SKM-1 (cell line): ENCODE data around the gene GDPD5.

Experiments
- DNase-seq: peaks from one replicate; lab custom pipeline; 2025; ENCODE audit not compliant: unreplicated experiment; lab: John Stamatoyannopoulos, UW

The GDPD5 gene

DNA sequence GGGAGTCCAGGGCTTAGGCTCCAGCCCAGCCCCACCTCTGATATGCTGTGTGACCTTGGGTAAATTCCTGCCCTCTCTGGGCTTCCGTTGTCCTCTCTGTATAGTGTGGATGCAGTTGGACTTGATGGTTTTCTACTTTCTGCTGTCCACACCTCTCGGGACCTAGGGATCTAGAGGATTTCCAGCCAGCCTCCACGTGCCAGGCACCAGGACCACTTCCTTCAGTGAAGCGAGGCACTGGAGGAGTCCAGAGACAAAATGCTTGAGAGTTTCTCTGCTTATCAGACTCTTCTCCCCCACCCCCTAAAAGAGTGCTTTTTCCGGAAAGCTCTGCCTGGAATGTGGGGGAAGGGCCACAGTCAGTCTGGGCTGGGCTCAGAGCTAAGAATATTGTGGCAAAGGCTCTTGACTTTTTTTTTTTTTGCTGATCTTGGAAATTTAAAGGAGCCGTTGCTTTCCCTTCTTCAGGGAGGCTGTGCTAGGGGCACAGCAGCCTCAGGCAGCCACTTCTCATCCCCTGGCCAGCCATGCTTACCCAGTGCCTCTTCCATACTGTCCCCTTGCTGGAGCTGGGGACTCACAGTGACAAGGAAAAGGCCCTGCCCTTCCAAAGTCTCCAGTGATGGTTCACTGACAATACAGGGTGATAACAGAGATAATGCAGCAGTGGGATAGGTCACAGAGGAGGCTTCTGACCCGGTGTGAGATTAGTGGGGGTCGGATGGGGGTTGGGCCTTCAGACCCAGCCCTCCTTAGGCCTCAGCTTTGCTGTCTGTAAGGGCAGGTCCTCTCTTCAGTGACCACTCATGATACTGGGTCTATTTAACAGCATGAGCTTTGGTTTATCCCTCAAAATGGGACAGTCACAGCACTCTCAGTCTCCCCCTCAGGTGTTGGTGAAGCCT lies 33.5 kb upstream of the GDPD5 start:
- no peak for DNase-seq

DNA sequence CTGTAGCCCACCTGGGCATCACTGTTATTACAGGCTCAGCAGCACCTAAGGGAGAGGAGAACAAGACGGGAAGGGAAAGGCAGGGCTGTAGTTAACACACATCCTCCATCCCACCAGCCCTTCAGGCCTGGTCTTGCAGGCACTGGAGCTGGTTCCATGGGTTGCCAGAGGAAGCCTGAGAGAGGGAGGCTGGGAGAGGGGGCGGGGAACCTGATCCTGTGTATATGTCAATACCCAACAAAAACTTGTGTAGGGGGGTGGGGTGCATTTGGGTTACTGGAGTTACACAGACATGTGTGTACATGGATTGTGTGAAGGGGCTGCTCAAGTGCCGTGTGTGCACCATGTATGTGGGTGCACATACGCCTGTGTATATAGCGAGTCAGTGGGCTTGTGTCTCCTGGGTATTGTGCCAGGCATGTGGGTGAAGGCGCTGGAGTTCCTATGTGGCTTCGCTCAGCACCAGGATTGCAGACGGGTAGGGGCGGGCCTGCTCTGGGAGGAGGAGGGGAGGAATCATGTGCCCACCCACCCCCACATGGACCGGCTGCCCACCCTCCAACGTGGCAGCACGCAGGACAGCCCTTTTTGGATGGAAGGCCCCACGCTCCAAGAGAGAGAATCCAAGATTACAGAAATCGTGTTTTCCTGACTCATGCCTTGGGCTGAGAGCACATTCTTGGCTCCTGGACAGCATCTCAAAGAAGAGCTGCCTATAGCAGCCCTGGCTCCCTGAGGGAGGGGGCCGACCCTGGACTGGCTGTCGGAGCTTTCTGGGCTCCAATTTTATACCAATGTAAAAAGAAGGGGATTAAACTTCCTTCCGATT lies 32.1 kb upstream of the GDPD5 start:
- DNase-seq = no peak

- DNase-seq = no peak
Measured at GRCh38 chr11:75556275-75556674, 30.5 kb upstream of the GDPD5 start.

GRCh38 chr11:75555079-75555811 lies 29.5 kb upstream of the GDPD5 start:
- DNase-seq = no peak

GRCh38 chr11:75554258-75555022 lies 28.7 kb upstream of the GDPD5 start:
- no peak for DNase-seq

GRCh38 chr11:75553889-75554257 lies 28.1 kb upstream of the GDPD5 start:
- DNase-seq = no peak

- DNase-seq = no peak
Measured at GRCh38 chr11:75553182-75553581, 27.4 kb upstream of the GDPD5 start.

DNA sequence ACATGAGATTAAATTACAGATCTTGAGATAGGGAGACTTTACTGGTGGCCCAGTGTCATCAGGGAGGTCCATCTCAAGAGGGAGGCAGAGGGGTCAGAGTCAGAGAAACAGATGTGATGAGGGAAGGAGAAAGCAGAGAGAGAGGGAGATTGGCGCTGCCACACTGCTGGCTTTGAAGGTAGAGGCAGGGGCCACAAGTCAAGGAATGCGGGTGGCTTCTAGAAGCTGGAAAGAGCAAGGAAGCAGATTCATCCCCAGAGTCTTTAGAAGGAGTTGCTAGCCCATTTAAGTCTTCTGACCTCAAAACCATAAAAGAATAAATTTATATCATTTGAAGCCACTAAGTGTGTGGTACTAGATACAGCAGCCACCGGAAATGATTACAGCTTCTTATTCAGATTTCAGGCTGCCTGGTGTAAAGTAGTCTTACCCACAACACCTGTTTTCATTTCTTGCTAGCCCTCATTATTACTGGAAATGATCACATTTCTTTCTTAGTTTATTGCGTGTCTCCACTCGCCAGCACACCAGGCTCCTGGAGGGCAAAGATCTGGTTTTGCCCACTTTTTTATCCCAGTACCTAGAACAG lies 23.7 kb upstream of the GDPD5 start:
- no peak for DNase-seq

DNA sequence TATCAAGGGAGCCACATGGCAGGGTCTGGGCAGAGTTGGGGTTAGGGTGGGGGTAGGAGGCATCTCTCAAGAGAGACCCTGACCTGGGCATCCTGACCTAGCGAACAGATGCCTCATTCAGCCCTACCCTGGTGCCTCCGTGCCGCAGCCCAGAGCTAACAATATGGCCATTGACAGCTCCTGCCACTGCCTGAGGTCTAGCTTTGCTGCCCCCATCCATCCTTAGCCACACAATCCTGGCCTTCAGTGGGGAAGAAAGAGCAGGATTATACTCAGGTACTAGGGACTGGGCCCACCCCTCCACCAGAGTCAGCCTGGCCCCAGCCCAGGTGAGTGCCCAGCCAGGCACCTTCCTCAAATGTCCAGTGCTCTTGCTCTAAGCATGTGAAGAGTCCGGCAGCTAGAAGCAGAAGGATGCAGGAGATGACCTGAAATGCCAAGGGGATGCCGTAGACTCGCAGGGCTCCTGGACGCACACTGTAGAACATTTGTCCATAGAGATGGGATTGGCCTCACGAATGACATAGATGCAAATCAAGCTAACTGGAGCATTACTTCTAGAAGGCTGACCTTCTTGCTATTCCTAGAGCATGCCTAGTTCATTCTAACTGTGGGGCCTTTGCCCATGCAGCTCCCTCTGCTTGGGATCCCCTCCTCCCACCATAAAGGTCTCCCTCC lies 23.0 kb upstream of the GDPD5 start:
- no peak for DNase-seq

- no peak for DNase-seq
Measured at GRCh38 chr11:75547617-75548058, 21.9 kb upstream of the GDPD5 start.

- DNase-seq = no peak
Measured at GRCh38 chr11:75547177-75547576, 21.4 kb upstream of the GDPD5 start.

DNA sequence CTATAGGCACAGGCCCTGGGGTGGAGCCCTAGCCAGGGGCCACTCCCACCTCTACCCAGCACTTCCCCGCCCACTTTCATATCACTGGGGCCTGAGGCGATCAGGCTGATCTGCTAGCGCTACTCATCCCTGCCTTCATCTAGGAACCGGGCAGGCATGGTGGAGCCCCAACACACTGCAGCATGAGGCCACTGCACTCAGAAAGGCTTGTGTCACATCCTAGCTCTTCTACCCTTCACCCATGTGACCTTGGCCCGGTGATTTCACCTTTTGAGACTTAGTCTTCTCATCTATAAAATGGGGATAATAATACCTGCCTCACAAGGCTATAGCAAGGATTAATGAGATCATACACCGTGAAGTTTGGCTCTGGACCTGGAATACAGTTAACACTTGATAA lies 18.1 kb upstream of the GDPD5 start:
- DNase-seq = no peak

DNA sequence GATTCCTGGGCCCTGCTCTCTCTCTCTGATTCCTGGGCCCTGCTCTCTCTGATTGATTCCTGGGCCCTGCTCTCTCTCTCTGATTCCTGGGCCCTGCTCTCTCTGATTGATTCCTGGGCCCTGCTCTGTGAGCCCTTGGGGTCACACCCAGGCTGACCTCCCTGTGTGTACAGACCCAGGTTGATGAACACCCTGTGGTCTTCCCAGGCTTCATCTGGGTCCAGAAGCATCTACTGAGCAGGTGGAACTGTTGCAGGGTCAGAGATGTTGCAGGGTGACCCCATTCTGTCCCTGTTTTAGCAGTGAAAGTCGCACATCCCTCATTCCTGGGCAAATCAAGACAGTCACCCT lies 16.3 kb upstream of the GDPD5 start:
- DNase-seq = no peak

DNA sequence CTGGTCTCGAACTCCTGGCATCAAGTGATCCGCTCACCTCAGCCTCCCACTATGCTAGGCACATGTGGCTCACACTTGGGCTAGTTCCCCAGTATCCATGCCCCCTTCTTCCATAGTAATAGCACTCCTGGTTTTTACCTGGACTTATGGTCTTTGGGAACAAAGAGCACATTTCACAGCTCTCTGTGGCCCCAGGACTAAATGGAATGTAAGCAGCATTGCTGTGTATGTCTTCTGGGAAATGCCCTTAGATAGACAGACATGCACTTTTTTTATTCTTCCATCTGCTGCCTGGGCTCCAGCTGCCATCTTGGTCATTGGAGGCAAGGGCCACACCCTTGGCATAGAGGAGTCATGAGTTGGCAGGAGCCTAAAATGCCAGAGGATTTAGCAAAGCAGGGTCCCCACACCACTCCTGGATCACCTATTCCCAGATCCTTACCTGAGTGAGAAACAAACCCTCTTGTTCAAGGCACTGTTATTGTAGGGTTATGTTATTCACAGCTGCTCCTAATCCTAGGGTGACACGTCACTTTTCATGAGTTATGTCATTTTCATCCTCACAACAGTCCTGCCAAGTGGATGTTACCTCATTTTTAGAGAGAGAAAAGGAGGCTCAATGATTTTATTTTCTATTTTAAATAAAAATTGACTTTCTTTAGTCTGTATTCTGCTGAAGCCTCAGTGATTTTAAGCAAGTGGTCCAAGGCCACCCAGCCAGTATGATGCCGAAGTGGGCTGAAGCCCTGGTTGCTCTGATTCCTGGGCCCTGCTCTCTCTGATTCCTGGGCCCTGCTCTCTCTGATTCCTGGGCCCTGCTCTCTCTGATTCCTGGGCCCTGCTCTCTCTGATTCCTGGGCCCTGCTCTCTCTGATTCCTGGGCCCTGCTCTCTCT lies 15.7 kb upstream of the GDPD5 start:
- no peak for DNase-seq

DNA sequence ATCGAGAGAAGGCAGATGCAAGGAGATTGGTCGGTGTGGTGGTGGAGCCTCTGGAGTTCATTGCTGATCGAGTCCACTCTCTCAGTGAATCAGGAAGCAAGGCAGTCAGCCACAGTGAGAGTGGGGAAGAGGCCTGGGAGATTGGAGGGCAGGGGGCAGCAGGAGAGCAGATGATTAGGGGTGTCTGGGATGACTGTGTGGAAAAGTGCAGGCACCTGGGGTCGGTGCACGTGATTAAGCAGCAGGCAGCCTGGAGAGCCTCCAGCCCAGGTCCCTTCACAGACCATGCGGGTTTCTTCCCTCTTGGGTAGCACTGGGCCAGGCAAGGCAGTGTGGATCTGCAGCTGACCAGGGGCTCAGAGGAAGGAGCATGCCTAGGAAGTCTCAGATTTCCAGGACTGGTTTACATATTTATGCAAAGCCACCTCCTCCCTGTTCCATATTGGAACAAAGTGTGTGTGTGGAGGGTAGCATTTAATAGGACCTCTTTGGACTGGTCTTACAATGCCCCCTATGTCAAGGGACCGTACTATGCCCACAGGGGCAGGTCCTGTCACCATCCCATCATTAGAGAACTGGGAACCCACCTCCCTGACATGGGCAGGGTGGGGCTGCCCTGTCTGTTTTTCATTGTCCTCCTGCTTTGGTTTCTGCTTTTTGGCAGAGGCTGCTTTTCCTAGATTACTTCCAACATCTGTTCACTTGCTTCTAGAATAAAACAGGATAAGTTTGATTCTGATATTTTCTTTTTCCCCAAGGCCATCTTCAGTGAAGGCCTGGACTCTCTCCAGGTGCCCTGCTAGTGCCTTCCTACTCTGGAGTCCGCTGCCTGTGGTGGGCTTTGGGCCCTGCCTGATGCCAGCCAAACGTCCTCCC lies 14.0 kb upstream of the GDPD5 start:
- no peak for DNase-seq

DNA sequence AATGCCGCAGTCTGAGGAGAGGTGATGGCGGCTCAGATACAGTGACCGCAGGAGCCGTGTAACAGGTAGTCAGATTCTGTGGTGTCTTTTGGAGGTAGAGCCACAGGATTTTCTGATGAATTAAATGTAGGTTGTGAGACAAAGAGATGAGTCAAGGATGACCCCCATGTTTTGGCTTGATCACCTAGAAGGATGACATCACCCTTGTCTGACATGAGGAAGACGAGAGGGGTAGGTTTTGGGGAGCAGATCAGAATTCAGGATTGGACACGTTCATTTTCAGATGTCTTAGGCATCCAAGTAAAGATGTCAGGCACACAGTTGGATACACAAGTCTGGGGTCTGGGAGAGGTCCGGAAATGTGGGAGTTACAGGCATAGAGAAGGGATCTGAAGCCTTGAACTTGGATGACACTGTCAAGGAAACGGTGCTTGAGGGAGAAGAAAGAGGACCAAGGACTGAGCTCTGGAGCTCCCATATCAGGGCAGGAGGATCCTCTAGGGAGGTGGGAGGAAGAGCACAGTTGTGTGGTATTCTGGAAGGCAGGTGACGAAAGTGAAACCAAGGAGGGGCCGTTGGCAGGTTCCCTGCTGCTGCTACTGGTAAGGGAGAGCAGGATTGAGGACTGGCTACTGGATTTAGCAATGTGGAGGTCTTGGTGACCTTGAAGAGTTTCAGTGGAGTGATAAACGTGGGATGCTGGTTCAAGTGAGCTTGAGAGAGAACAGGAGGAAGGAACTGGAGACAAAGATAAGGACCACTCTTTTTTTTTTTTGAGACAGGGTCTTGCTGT lies 12.6 kb upstream of the GDPD5 start:
- no peak for DNase-seq

DNA sequence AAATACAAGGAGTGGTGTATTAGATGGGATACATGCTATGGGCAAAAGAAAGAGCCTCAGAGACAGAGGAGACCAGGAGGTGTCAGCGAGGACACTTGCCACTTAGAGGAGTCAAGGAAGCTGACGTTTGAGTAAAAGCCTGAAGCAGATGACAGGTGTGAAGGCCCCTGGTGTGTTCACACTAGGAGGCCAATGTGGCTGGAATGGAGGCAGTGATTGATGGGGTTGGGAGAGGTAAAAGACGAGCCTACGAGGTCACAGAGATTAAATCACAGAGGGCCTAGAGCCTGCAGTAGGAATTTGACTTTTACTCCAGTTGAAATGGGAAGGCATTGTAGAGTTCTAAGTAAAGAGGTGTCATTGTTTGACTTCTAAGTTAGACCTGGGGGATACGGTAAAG lies 12.0 kb upstream of the GDPD5 start:
- DNase-seq = no peak
